GM23248 (cell line): ENCODE data around the gene RNU6-8.

Source experiments
- EZH2 ChIP-seq: fragments of 200-600 bp; sonication (generic); IDR thresholded peaks from 2 replicates; pipeline ENCODE4 v1.6.1; 2018; ENCODE audit warnings: antibody characterized with exemption, mild to moderate bottlenecking; ENCODE audit not compliant: insufficient read depth, poor library complexity, severe bottlenecking
- EZH2phosphoT487 ChIP-seq: fragments of 200-600 bp; sonication (generic); IDR thresholded peaks from 2 replicates; pipeline ENCODE4 v1.6.1; 2018; ENCODE audit warnings: antibody characterized with exemption, moderate library complexity, mild to moderate bottlenecking, low read depth; ENCODE audit not compliant: insufficient read depth

- no peak for TF ChIP-seq EZH2
- TF ChIP-seq EZH2phosphoT487, result no peak
Measured at GRCh38 chr14:32211068-32211404, 8.0 kb upstream of the RNU6-8 start.
